ENCODE results near the gene DCC.
"Not testable (repeated sequence)": the region's sequence is repeated elsewhere in the genome, so short reads cannot be mapped to it uniquely, and the experiment has no call there.

The DCC gene

GRCh38 chr18:53457068-53457467 lies 1117.1 kb downstream of the DCC start:
- no peak overlapping the region for H3K9ac ChIP-seq (ENCODE audit: low read depth, low read length)
- no peaks in the 10 kb centered on the region for H3K27me3 ChIP-seq (ENCODE audit: insufficient read depth, low read length)
- no peak overlapping the region for H3K27ac ChIP-seq (ENCODE audit: low read depth, low read length)
- H3K36me3 ChIP-seq (ENCODE audit: insufficient read depth, low read length), result no peaks in the 10 kb centered on the region
- no peaks in the 10 kb centered on the region for H3K9me3 ChIP-seq (ENCODE audit: insufficient read depth, low read depth, low read length)
- WGBS, result 100% methylated on average over 1 of the region's 1 CpG
- H3K4me1 ChIP-seq (ENCODE audit: insufficient read depth, low read length), result peaks cover 28% of the 10 kb centered on the region
- H3K4me3 ChIP-seq (ENCODE audit: low read length), result no peak overlapping the region

DNA sequence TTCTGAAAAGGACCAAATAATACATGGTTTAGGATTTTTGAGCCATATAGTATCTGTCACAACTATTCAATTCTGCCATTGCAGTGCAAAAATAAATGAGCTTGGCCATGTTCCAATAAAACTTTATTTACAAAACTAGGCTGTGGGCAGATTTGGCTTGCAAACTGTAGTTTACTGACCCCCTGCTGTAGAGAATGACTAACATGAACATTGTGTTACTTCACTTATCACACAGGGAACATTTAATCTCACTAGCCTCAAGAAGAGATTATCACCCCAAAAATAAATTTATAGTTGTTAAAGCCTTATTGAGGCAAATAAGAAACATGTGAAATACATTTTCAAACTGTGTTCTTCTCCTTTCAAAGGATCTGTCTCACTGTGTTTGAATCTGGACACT lies 1118.3 kb downstream of the DCC start:
- Histone ChIP-seq H3K27ac (ENCODE audit: low read depth, low read length) (peak overlapping the region; percentile 91; the same call in 1 of the 2 replicates), H3K4me1 (ENCODE audit: insufficient read depth, low read length) (peaks cover 28% of the 10 kb centered on the region), H3K4me3 (ENCODE audit: low read length) (no peak overlapping the region)

GRCh38 chr18:53458944-53459580 lies 1119.1 kb downstream of the DCC start:
- Histone ChIP-seq H3K27ac (ENCODE audit: low read depth, low read length) (peak overlapping the region; percentile 91), H3K9me3 (ENCODE audit: insufficient read depth, low read depth, low read length) (no peaks in the 10 kb centered on the region), H3K4me1 (ENCODE audit: insufficient read depth, low read length) (peaks cover 28% of the 10 kb centered on the region), H3K4me3 (ENCODE audit: low read length) (peak overlapping the region; percentile 14; the same call in 1 of the 2 replicates), H3K9ac (ENCODE audit: low read depth, low read length) (no peak overlapping the region), H3K36me3 (ENCODE audit: insufficient read depth, low read length) (no peaks in the 10 kb centered on the region), H3K27me3 (ENCODE audit: insufficient read depth, low read length) (no peaks in the 10 kb centered on the region)
- WGBS, result 31% methylated on average over 5 of the region's 5 CpGs

More for the DNA sequence above, 1118.3 kb downstream of the DCC start:
- Histone ChIP-seq H3K27me3 (ENCODE audit: insufficient read depth, low read length) (no peaks in the 10 kb centered on the region), H3K9ac (ENCODE audit: low read depth, low read length) (no peak overlapping the region), H3K9me3 (ENCODE audit: insufficient read depth, low read depth, low read length) (no peaks in the 10 kb centered on the region), H3K36me3 (ENCODE audit: insufficient read depth, low read length) (no peaks in the 10 kb centered on the region)

- Histone ChIP-seq H3K9ac (ENCODE audit: low read depth, low read length) (no peak overlapping the region), H3K4me1 (ENCODE audit: insufficient read depth, low read length) (no peaks in the 10 kb centered on the region), H3K27me3 (ENCODE audit: insufficient read depth, low read length) (no peaks in the 10 kb centered on the region), H3K36me3 (ENCODE audit: insufficient read depth, low read length) (no peaks in the 10 kb centered on the region), H3K27ac (ENCODE audit: low read depth, low read length) (no peak overlapping the region), H3K9me3 (ENCODE audit: insufficient read depth, low read depth, low read length) (no peaks in the 10 kb centered on the region), H3K4me3 (ENCODE audit: low read length) (no peak overlapping the region)
- 94% methylated on average over 5 of the region's 5 CpGs for WGBS
These were observed 1127.8 kb downstream of the DCC start for GRCh38 chr18:53467756-53468155.

- not testable (repeated sequence) for H3K4me1 ChIP-seq (ENCODE audit: insufficient read depth, low read length); H3K9ac ChIP-seq (ENCODE audit: low read depth, low read length); H3K27me3 ChIP-seq (ENCODE audit: insufficient read depth, low read length); H3K4me3 ChIP-seq (ENCODE audit: low read length); H3K27ac ChIP-seq (ENCODE audit: low read depth, low read length); H3K9me3 ChIP-seq (ENCODE audit: insufficient read depth, low read depth, low read length); H3K36me3 ChIP-seq (ENCODE audit: insufficient read depth, low read length)
- WGBS, result 90% methylated on average over 2 of the region's 2 CpGs
These were observed 1128.2 kb downstream of the DCC start for GRCh38 chr18:53468173-53468572.

GRCh38 chr18:53472546-53472945 lies 1132.5 kb downstream of the DCC start:
- Histone ChIP-seq H3K27ac (ENCODE audit: low read depth, low read length) (no peak overlapping the region), H3K9me3 (ENCODE audit: insufficient read depth, low read depth, low read length) (peaks cover 10% of the 10 kb centered on the region; the same call in 1 of the 2 replicates), H3K36me3 (ENCODE audit: insufficient read depth, low read length) (no peaks in the 10 kb centered on the region), H3K9ac (ENCODE audit: low read depth, low read length) (no peak overlapping the region), H3K4me3 (ENCODE audit: low read length) (no peak overlapping the region), H3K27me3 (ENCODE audit: insufficient read depth, low read length) (no peaks in the 10 kb centered on the region), H3K4me1 (ENCODE audit: insufficient read depth, low read length) (no peaks in the 10 kb centered on the region)
- 76% methylated on average over 2 of the region's 2 CpGs for WGBS

GRCh38 chr18:53478155-53478554 lies 1138.2 kb downstream of the DCC start:
- Histone ChIP-seq H3K4me3 (ENCODE audit: low read length) (no peak overlapping the region), H3K4me1 (ENCODE audit: insufficient read depth, low read length) (no peaks in the 10 kb centered on the region), H3K36me3 (ENCODE audit: insufficient read depth, low read length) (no peaks in the 10 kb centered on the region), H3K9me3 (ENCODE audit: insufficient read depth, low read depth, low read length) (peaks cover 10% of the 10 kb centered on the region; the same call in 1 of the 2 replicates), H3K27ac (ENCODE audit: low read depth, low read length) (no peak overlapping the region), H3K27me3 (ENCODE audit: insufficient read depth, low read length) (no peaks in the 10 kb centered on the region), H3K9ac (ENCODE audit: low read depth, low read length) (no peak overlapping the region)
- 94% methylated on average over 3 of the region's 3 CpGs for WGBS

DNA sequence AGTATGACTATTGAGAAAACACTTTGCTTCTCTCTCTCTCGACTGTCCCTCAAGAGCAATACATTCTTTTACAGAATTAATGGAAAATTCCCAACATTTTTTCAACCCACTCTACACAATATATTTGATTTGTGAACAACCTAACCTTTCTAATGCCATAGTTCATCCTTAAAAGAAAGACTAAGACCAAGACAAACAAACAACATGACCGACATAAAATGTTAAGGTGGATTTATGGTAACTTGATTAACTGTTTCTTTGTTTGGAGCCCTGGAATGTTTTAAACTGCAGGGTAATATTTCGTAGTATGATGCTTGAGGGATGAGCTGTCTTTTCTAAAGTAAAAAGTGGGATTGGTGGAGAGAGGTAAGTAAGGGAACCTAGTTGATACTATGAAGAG lies 1146.3 kb downstream of the DCC start:
- H3K36me3 ChIP-seq (ENCODE audit: insufficient read depth, low read length), result no peaks in the 10 kb centered on the region
- H3K9me3 ChIP-seq (ENCODE audit: insufficient read depth, low read depth, low read length), result no peaks in the 10 kb centered on the region
- no peak overlapping the region for H3K4me3 ChIP-seq (ENCODE audit: low read length)
- H3K9ac ChIP-seq (ENCODE audit: low read depth, low read length), result no peak overlapping the region
- peaks cover 7% of the 10 kb centered on the region; the same call in 1 of the 2 replicates for H3K4me1 ChIP-seq (ENCODE audit: insufficient read depth, low read length)
- no peak overlapping the region for H3K27ac ChIP-seq (ENCODE audit: low read depth, low read length)
- no peaks in the 10 kb centered on the region for H3K27me3 ChIP-seq (ENCODE audit: insufficient read depth, low read length)
- 90% methylated on average over 3 of the region's 3 CpGs for WGBS

DNA sequence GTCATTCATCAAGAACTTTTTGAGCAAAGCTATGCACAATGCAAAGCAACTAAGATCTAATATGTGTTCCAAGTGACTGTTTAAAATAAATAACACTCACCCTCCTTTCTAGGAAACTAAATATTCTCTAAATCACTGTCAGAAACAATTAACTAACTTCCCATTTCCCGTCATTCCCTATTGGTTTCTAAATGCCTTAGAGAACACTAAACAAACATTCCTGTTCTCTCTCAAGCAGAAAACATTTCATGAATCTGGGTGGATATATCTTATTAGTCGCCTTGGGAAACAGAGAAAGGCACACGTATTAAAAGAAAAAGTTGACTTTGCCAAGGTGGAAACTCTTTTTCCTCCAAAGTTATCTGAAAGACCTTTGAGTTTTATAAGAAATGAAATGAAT lies 1149.3 kb downstream of the DCC start:
- peaks cover 7% of the 10 kb centered on the region; the same call in 1 of the 2 replicates for H3K4me1 ChIP-seq (ENCODE audit: insufficient read depth, low read length)
- H3K36me3 ChIP-seq (ENCODE audit: insufficient read depth, low read length), result no peaks in the 10 kb centered on the region
- H3K9me3 ChIP-seq (ENCODE audit: insufficient read depth, low read depth, low read length), result no peaks in the 10 kb centered on the region
- no peak overlapping the region for H3K4me3 ChIP-seq (ENCODE audit: low read length)
- no peak overlapping the region for H3K27ac ChIP-seq (ENCODE audit: low read depth, low read length)
- no peaks in the 10 kb centered on the region for H3K27me3 ChIP-seq (ENCODE audit: insufficient read depth, low read length)
- H3K9ac ChIP-seq (ENCODE audit: low read depth, low read length), result no peak overlapping the region
- 84% methylated on average over 3 of the region's 3 CpGs for WGBS

GRCh38 chr18:53490019-53490418 lies 1150.0 kb downstream of the DCC start:
- no peak overlapping the region for H3K4me3 ChIP-seq (ENCODE audit: low read length)
- H3K27ac ChIP-seq (ENCODE audit: low read depth, low read length), result no peak overlapping the region
- no peaks in the 10 kb centered on the region for H3K9me3 ChIP-seq (ENCODE audit: insufficient read depth, low read depth, low read length)
- no peaks in the 10 kb centered on the region for H3K27me3 ChIP-seq (ENCODE audit: insufficient read depth, low read length)
- peaks cover 7% of the 10 kb centered on the region; the same call in 1 of the 2 replicates for H3K4me1 ChIP-seq (ENCODE audit: insufficient read depth, low read length)
- no peaks in the 10 kb centered on the region for H3K36me3 ChIP-seq (ENCODE audit: insufficient read depth, low read length)
- WGBS, result 94% methylated on average over 2 of the region's 2 CpGs
- no peak overlapping the region for H3K9ac ChIP-seq (ENCODE audit: low read depth, low read length)

- Histone ChIP-seq H3K4me3 (ENCODE audit: low read length) (no peak overlapping the region), H3K27ac (ENCODE audit: low read depth, low read length) (no peak overlapping the region), H3K9me3 (ENCODE audit: insufficient read depth, low read depth, low read length) (no peaks in the 10 kb centered on the region), H3K9ac (ENCODE audit: low read depth, low read length) (no peak overlapping the region), H3K4me1 (ENCODE audit: insufficient read depth, low read length) (no peaks in the 10 kb centered on the region), H3K36me3 (ENCODE audit: insufficient read depth, low read length) (no peaks in the 10 kb centered on the region), H3K27me3 (ENCODE audit: insufficient read depth, low read length) (no peaks in the 10 kb centered on the region)
- WGBS, result 82% methylated on average over 3 of the region's 3 CpGs
These were observed 1156.0 kb downstream of the DCC start for GRCh38 chr18:53496028-53496427.

All from HUES64 (cell line).